ENCODE data around the gene KBTBD2.
"Not testable (repeated sequence)": the region's sequence is repeated elsewhere in the genome, so short reads cannot be mapped to it uniquely, and the experiment has no call there.

The KBTBD2 gene

DNA sequence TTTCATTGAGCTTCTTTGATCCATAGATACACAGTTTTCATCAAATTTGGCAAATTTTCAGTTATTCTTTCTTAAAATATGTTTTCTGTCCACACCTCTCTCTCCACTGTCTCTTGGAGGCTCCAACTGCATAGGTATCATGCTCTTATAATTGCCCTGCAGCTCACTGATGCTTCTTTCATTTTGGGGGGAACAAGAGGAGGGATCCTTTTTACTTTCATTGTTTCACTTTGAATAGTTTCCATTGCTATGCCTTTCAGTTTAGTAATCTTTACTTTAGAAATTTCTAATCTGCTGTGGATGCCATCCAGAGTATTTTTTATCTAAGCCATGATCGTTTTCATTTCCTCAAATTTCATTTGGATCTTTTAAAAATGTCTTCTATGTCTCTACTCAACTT lies 32.9 kb downstream of the KBTBD2 start:
- Histone ChIP-seq H3K4me3 (ENCODE audit: low read depth in 1 of 2, low read length in 1 of 2) (no peak overlapping the region), H3K27me3 (no peaks in the 10 kb centered on the region), H3K9me3 (no peaks in the 10 kb centered on the region), H3K4me1 (ENCODE audit: control insufficient read depth in 1 of 2, insufficient read depth in 1 of 2, low read depth in 1 of 2, low read length in 1 of 2) (no peaks in the 10 kb centered on the region), H3K36me3 (no peaks in the 10 kb centered on the region), H3K27ac (no peak overlapping the region)
- TF ChIP-seq, protein P1, sequence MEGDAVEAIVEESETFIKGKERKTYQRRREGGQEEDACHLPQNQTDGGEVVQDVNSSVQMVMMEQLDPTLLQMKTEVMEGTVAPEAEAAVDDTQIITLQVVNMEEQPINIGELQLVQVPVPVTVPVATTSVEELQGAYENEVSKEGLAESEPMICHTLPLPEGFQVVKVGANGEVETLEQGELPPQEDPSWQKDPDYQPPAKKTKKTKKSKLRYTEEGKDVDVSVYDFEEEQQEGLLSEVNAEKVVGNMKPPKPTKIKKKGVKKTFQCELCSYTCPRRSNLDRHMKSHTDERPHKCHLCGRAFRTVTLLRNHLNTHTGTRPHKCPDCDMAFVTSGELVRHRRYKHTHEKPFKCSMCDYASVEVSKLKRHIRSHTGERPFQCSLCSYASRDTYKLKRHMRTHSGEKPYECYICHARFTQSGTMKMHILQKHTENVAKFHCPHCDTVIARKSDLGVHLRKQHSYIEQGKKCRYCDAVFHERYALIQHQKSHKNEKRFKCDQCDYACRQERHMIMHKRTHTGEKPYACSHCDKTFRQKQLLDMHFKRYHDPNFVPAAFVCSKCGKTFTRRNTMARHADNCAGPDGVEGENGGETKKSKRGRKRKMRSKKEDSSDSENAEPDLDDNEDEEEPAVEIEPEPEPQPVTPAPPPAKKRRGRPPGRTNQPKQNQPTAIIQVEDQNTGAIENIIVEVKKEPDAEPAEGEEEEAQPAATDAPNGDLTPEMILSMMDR (IDR thresholded peaks at IDR 0.05) = no peak

DNA sequence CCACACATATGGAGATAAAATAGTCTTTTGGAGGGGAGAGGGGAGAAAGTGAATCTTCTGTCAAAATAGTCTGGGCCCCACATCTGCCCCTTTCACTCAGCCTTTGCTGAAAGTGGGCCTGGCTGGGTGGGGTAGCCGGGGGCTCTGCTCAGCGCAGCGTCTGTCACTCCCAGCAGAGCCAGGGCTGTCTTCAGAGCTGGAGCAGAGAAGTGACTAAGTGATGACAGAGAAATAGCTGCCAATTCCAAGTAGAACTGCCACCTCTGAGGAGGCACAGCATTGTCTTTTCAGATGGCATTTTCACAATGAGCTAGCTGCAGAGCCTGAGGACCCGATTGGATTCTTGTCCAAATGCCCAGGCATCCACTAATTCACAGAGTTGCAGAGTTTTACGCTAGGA lies 34.5 kb downstream of the KBTBD2 start:
- H3K36me3 ChIP-seq; H3K9me3 ChIP-seq; H3K4me1 ChIP-seq (ENCODE audit: control insufficient read depth in 1 of 2, insufficient read depth in 1 of 2, low read depth in 1 of 2, low read length in 1 of 2); H3K4me3 ChIP-seq (ENCODE audit: low read depth in 1 of 2, low read length in 1 of 2); H3K27ac ChIP-seq; H3K27me3 ChIP-seq: not testable (repeated sequence)

DNA sequence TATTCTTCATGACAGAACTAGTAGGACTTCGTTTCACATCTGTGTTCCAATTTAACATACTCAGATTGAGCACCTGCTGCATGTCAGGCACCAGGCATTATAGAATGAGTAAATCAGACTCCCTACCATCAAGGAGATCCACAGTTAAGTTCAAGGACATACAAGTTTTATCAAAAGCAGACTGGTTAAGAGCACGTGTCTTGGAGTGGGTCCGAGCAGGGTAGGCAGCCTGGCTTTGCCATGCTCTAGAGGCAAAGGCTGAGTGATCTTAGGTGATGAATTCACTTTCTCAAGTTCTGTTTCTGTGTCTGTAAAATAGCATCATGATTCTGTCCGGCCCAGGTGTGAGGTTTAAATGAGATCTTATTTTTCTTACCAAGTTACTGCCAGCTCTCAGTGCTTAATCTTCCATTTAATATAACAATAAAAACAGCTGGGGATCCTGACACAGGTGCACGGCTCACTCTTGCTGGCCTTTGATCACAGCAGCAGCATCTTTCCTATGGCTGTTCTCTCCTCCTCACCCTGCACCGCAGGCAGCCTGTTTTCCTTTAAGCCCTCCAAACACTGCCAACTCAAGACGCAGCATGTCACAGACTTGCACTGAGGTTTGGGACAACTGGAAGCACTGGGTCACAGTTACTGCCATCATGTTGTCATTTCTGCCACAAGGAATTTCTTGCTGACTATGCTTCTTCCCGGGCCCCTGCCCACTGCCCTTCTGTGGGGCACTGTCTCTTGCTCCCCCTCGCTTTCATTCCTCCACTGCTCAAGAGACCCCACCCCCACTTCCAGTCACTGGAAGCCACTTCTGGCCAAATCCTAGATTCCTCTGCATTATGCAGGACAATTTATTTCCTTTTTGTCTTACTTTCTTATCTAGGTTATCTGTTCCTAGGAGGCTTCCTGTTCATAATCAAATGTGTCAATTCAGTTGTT lies 35.5 kb downstream of the KBTBD2 start:
- not testable (repeated sequence) for H3K9me3 ChIP-seq; H3K4me3 ChIP-seq (ENCODE audit: low read depth in 1 of 2, low read length in 1 of 2); H3K36me3 ChIP-seq; H3K27me3 ChIP-seq; H3K27ac ChIP-seq; H3K4me1 ChIP-seq (ENCODE audit: control insufficient read depth in 1 of 2, insufficient read depth in 1 of 2, low read depth in 1 of 2, low read length in 1 of 2)

DNA sequence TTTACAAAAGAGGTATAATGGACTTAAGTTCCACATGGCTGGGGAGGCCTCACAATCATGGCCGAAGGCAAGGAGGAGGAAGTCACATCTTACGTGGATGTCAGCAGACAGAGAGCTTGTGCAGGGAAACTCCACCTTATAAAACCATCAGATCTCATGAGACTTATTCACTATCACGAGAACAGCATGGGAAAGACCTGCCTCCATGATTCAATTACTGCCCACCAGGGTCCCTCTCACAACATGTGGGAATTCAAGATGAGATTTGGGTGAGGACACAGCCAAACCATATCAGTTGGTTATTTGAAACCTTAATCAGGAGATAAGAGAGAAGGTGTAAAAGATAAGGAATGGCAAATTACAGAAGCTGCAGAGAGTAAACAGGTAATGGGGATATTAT lies 40.9 kb downstream of the KBTBD2 start:
- not testable (repeated sequence) for H3K9me3 ChIP-seq

DNA sequence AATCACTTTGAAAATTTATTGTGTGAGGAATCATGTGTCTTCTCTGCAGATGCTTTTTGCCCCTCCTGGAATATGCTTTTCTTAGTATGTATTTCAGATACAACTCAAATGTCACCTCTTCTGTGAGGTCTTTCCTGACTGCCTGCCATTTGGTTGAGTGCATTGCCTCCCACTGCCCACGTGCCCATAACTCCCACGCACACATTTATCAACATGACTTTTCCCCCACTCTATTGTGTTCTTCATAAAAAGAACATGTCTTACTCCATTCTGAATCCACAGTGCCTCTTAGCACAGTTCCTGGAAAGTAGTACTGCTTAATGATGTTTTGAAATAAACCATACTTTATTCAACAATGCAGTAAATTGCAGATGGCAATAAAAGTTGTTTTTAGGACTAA lies 42.9 kb downstream of the KBTBD2 start:
- H3K36me3 ChIP-seq; H3K4me1 ChIP-seq (ENCODE audit: control insufficient read depth in 1 of 2, insufficient read depth in 1 of 2, low read depth in 1 of 2, low read length in 1 of 2); H3K4me3 ChIP-seq (ENCODE audit: low read depth in 1 of 2, low read length in 1 of 2); H3K9me3 ChIP-seq; H3K27me3 ChIP-seq; H3K27ac ChIP-seq: not testable (repeated sequence)

More for the DNA sequence above, 40.9 kb downstream of the KBTBD2 start:
- H3K27ac ChIP-seq; H3K4me1 ChIP-seq (ENCODE audit: control insufficient read depth in 1 of 2, insufficient read depth in 1 of 2, low read depth in 1 of 2, low read length in 1 of 2); H3K36me3 ChIP-seq; H3K27me3 ChIP-seq; H3K4me3 ChIP-seq (ENCODE audit: low read depth in 1 of 2, low read length in 1 of 2): not testable (repeated sequence)

DNA sequence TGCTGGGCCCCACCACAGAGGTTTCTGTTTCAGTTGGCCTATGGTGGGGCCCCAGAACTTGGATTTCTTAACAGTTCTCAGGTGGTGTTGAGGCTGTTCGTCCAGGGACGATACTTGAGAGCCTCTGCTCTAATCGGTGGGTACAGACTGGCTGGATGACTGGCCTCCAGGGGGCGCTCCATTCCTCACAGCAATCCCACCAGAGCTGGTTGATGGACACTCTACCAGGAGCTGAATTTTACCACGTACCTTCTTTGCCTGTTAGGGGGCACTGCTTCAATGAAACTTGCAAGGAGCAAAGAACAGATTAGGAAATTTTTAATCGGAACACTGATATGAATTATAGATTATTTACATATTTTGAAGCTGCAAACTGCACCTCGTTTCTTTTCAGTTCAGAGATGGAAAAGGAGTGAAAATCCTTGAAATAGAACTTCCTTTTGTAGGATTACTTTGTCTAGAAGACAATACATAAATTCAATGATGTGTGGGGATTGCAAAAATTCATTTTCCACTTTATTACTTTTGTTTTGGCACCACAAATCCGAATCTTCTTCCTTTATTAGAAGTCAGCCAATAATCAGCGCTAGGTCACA lies 44.8 kb downstream of the KBTBD2 start:
- Histone ChIP-seq H3K9me3 (no peaks in the 10 kb centered on the region), H3K36me3 (no peaks in the 10 kb centered on the region), H3K27ac (no peak overlapping the region), H3K27me3 (no peaks in the 10 kb centered on the region), H3K4me1 (ENCODE audit: control insufficient read depth in 1 of 2, insufficient read depth in 1 of 2, low read depth in 1 of 2, low read length in 1 of 2) (peaks cover 0 to 6% of the 10 kb centered on the region in 2 experiments), H3K4me3 (ENCODE audit: low read depth in 1 of 2, low read length in 1 of 2) (no peak overlapping the region)
- TF ChIP-seq, protein P1 (IDR thresholded peaks at IDR 0.05) = peak; percentile 80

DNA sequence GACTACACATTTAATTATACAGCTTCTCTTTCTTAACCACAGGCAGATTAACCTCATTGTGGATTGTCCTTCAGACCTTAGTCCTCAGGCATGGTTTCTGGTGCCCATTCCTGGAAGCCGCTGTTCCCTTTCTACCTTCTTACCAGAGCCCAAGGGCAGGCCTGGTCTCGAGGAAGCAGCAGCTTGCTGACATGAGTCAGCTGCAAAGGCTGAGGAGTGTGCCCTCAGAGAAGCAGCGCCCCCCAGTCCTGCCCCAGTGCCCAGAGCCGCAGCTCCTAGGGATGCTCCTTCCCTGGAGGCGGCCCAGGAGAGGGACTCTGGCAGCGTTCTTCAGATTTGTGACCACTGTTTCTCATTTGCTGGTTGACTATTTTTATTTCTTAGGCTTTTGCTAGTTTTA lies 46.8 kb downstream of the KBTBD2 start:
- not testable (repeated sequence) for H3K36me3 ChIP-seq; H3K4me1 ChIP-seq (ENCODE audit: control insufficient read depth in 1 of 2, insufficient read depth in 1 of 2, low read depth in 1 of 2, low read length in 1 of 2); H3K9me3 ChIP-seq; H3K27ac ChIP-seq; H3K4me3 ChIP-seq (ENCODE audit: low read depth in 1 of 2, low read length in 1 of 2); H3K27me3 ChIP-seq

DNA sequence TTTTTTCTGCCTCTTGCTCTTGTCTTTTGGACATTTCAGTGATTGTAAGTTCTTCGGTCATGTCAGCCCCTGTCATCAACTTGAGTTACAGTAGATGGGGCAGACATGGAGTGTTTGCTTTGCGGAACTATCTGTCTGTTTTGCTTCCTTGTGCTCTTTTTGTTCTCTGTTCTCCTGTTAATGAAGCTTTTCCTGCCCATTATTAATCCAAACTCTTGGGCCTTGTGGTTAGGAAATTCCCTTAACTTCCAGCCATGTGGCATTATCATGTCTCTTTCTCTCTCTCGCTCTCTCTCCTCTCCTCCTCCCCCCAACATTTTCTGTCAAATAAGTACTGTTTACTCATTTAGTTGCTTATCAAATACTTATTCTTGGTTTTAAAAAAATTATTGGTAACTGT lies 47.8 kb downstream of the KBTBD2 start:
- not testable (repeated sequence) for H3K27me3 ChIP-seq; H3K36me3 ChIP-seq; H3K4me3 ChIP-seq (ENCODE audit: low read depth in 1 of 2, low read length in 1 of 2); H3K4me1 ChIP-seq (ENCODE audit: control insufficient read depth in 1 of 2, insufficient read depth in 1 of 2, low read depth in 1 of 2, low read length in 1 of 2); H3K9me3 ChIP-seq; H3K27ac ChIP-seq

DNA sequence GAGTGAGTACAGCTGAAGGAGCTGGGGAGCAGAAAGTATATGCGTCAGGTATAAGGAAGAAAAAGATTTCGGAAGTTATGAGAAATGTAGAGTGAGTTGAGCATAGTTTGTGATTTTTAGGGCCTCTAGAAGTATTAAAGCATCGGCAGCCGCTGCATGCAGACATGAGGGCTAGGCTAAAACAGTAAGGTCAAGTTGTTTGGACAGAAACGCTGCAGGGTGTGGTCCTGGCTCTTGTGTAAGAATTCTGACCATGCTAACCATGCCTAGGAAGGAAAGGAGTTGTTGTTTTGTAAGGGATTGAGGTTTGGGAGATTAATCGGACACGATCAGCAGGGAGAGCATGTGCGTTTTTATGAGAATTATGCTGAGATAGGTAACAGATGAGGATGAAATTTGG lies 51.7 kb downstream of the KBTBD2 start:
- H3K27ac ChIP-seq; H3K4me1 ChIP-seq (ENCODE audit: control insufficient read depth in 1 of 2, insufficient read depth in 1 of 2, low read depth in 1 of 2, low read length in 1 of 2); H3K27me3 ChIP-seq; H3K4me3 ChIP-seq (ENCODE audit: low read depth in 1 of 2, low read length in 1 of 2); H3K9me3 ChIP-seq; H3K36me3 ChIP-seq: not testable (repeated sequence)

DNA sequence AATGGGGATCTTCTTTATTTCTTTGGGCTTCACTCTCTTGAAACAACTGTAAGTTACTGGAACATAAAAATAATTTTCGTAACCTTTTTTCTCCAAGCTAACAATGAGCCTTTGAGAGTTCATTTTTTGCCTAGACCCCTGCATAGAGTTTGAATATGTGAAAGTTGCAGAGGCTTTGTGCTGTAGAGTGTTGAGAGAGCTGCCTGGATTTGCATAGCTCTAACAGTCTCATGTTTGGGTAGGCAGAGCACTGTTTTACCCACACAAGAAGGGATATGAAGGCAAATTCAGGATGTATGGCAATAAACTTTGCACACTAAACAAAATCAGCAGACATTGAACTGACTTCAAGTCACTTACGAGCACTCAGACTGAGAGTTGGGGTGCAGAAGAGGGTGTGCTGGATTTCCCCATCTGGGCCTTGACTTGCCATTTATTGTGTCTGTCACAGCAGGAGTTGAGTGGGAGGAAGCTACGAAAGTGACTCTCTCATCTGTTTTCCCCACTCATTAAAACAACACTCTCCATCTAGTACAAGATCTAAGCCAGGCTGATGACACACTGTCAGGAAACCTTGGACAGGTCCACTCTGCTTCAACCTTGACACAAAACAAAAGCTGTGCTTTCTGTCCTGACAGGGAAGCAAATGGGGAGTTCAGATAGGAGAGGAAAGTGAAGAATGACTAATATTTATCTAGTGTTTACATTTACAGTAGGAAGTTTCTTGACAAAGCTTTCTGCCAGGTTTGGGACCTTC lies 62.4 kb downstream of the KBTBD2 start:
- not testable (repeated sequence) for H3K27ac ChIP-seq; H3K4me1 ChIP-seq (ENCODE audit: control insufficient read depth in 1 of 2, insufficient read depth in 1 of 2, low read depth in 1 of 2, low read length in 1 of 2); H3K36me3 ChIP-seq; H3K4me3 ChIP-seq (ENCODE audit: low read depth in 1 of 2, low read length in 1 of 2); H3K9me3 ChIP-seq; H3K27me3 ChIP-seq

Measured in neutrophil (primary cell).